Measurements from ENCODE around the gene SLC6A8.

Gene SLC6A8

DNA sequence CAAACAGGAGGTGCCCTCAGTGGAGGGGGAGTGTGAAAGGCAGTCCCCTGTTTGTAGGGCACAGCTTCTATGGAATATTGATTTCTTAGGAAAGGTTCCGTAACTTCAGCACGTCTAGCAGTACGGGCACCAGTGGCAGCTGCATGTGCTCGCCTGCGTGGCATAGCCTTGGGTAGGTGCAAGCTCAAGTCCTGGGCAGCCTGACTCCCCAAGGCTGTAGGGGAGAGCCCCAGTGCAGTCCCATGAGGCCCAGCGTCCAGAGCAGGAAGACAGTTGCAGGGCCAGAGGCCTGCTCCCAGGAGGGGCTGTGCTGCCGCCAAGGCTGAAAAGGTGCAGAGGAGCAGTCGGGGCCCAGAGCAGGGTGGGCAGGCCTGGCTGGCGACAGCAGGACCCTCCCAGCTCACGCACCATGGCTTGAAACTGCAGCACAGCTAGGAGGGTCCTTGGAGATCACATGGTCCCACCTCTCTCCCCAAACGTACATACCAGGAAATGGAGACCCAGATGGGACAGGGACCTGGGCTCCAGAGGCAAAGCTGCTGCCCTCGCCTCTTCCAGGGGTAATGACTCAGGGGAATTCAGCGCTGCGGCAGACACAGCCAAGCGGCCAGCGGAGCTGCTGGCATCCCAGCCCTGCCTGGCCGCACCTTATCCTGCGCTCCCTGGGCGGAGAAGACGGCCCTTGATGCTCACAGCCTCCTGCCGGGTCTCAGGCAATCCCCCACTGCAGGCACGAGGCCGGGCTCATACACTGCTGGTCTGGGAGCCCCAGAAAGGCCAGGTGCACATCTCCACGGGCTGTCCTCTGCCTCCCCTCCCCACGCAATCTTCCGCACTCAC is 46.8 kb upstream of the SLC6A8 start:
- H3K4me3 ChIP-seq: no peak overlapping the region
- DNase-seq (ENCODE audit: low spot score): no peak
- H3K27ac ChIP-seq: no peak overlapping the region
- TF ChIP-seq, protein P1, sequence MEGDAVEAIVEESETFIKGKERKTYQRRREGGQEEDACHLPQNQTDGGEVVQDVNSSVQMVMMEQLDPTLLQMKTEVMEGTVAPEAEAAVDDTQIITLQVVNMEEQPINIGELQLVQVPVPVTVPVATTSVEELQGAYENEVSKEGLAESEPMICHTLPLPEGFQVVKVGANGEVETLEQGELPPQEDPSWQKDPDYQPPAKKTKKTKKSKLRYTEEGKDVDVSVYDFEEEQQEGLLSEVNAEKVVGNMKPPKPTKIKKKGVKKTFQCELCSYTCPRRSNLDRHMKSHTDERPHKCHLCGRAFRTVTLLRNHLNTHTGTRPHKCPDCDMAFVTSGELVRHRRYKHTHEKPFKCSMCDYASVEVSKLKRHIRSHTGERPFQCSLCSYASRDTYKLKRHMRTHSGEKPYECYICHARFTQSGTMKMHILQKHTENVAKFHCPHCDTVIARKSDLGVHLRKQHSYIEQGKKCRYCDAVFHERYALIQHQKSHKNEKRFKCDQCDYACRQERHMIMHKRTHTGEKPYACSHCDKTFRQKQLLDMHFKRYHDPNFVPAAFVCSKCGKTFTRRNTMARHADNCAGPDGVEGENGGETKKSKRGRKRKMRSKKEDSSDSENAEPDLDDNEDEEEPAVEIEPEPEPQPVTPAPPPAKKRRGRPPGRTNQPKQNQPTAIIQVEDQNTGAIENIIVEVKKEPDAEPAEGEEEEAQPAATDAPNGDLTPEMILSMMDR (IDR thresholded peaks at IDR 0.05): no peak

- no peak overlapping the region for H3K27ac ChIP-seq
- no peak for DNase-seq (ENCODE audit: low spot score)
- no peak overlapping the region for H3K4me3 ChIP-seq
- TF ChIP-seq, protein P1 (IDR thresholded peaks at IDR 0.05): no peak
These were observed 46.1 kb upstream of the SLC6A8 start for GRCh38 chrX:153641627-153642026.

DNA sequence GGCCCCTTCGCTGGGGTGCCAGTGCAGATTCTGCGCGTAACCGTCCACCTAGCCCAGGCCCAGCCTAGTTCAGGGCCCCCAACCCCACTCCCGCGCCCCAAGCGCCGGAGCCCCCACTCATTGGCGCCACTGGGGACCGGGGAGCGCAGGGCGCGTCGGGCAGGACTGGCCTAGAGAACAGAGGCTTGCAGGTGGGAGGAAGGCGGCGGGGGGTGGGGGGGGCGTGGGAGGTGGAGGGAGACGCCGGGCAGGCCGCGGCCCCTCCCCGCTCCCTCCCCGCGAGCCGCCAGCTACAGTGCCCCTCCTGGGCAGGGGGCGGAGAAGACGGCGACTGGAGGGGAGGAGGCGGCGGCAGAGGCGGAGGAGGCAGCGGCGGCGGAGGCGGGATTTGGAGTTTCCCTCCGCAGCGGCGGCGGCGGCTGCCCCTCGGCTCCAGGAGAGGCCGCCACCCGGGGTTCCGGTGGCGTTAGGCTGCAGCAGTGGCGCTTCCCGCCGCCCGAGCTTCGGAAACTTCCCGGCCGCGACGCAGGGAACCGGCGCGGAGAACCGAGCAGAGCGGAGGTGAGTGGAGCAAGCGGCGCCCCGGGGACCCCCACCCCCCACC is 45.6 kb upstream of the SLC6A8 start:
- no peak overlapping the region for H3K27ac ChIP-seq
- TF ChIP-seq, protein P1 (IDR thresholded peaks at IDR 0.05): no peak
- H3K4me3 ChIP-seq: peak overlapping the region; percentile 58
- DNase-seq (ENCODE audit: low spot score): no peak

DNA sequence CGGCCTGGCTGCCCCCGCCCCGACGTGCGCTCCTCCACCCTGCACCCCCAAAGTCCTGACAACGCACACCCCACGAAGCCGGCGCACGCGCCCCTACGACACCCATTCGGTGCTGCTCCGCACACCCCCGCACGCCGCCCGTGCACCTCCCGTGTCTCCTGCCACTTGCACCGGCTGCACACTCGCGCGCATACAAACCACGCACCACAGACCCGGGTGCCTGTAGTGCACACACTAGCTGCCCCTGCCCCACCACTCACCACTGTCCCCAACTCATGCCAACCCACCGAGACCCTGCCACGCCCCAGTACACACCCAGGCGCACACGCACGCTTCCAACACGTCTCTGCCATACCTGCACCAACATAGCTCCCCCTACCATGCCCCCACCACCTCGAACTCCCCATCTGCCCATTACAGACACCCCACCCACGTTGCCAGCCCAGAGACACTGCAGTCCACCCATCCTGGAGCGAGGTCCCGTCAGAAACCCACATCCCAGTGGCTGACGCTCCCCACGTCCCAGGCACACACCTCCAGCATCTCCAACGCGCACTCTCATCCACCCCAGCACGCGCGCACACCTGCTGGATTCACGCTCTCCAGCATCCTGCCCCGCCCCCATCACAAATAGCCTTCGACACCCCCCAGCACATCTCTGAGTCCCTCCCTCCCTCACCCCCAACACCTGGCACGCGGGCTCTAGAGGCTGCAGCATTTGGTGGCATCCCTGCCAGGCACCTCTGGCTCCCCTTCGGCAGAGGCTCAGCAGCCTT is 44.9 kb upstream of the SLC6A8 start:
- Histone ChIP-seq H3K4me3 (peak overlapping the region; percentile 58), H3K27ac (no peak overlapping the region)
- TF ChIP-seq, protein P1 (IDR thresholded peaks at IDR 0.05): no peak
- DNase-seq (ENCODE audit: low spot score): no peak

GRCh38 chrX:153643431-153644351 is 44.0 kb upstream of the SLC6A8 start:
- TF ChIP-seq, protein P1 (IDR thresholded peaks at IDR 0.05): no peak
- Histone ChIP-seq H3K27ac (no peak overlapping the region), H3K4me3 (peak overlapping the region; percentile 51)
- DNase-seq (ENCODE audit: low spot score): no peak

DNA sequence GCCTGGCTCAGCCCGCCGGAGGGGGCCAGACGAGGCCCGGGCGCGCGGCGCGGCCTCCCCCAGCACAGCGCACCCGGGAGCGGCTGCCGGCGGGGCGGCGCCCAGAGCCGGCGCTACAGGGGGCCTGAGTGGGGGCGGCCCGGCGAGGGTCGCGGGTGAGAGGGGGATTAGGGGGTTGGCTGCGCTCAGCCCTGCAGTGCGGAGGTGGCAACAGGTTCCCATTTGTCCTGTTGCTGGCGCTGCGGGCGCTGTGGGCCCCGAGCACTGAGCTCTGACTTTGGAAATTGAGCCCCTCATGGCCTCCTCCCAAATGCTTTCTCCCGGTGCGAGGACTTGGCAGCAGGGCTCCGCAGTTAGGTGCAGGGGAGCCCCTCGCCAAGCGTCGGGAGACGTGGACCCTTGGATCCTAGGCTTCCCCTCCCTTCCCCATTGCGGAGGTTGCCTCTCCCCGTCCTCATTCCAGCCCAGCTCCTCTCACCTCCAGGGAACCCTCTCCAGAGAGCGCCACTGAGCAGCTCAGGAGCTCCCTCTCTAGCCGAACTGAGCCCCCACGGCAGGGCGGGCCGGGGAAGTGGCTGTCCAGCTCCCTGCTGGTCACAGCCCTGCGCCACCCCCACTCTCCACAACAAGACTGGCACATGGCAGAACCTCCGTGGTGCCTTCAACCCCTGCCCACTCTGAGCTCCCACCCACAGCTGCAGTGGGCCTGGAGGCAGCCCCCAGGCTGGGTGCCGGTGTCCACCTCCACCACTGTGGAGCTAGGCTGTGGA is 43.2 kb upstream of the SLC6A8 start:
- Histone ChIP-seq H3K27ac (no peak overlapping the region), H3K4me3 (peak overlapping the region; percentile 51)
- no peak for DNase-seq (ENCODE audit: low spot score)
- TF ChIP-seq, protein P1 (IDR thresholded peaks at IDR 0.05): no peak
